ENCODE measurements around the gene SLC4A2.

GRCh38 chr7:151061213-151062110 is 2.1 kb downstream of the SLC4A2 start:
- TF ChIP-seq CTCF (IDR thresholded peaks at IDR 0.05; ENCODE audit: insufficient read depth, low read length) (no peak), POLR2AphosphoS5 (IDR thresholded peaks at IDR 0.05; ENCODE audit: low read depth) (no peak), GABPA (IDR thresholded peaks at IDR 0.05; ENCODE audit: low read depth) (no peak)
